ENCODE results near the gene IFITM2. TPM values are rescaled to one million over a fixed set of nuclear protein-coding genes. Genes with fewer than 3 reads are reported as not detected.

IFITM2 gene
- total and polyA plus RNA-seq, 4 donors: 75.7 to 4,189 (median 860) TPM

GRCh38 chr11:295351-296170 lies 12.1 kb upstream of the IFITM2 start:
- Histone ChIP-seq H3K27me3 (ENCODE audit: control insufficient read depth in 3 of 3, insufficient read depth in 3 of 3, low read length in 2 of 3) (peaks cover 0 to 5% (median 4%) of the 10 kb centered on the region in 3 donors), H3K9ac (ENCODE audit: insufficient read depth in 1 of 2, low read length in 2 of 2) (no peak overlapping the region), H3K27ac (ENCODE audit: low read depth in 1 of 2, low read length in 1 of 2) (no peak overlapping the region), H3K36me3 (ENCODE audit: control insufficient read depth in 4 of 4, insufficient read depth in 4 of 4, low read length in 4 of 4) (peaks cover 0 to 23% (median 0%) of the 10 kb centered on the region in 4 donors), H3K4me3 (no peak overlapping the region), H3K9me3 (ENCODE audit: control insufficient read depth in 4 of 4, insufficient read depth in 3 of 4, low read length in 3 of 4) (no peaks in the 10 kb centered on the region), H3K4me1 (ENCODE audit: control insufficient read depth in 5 of 5, insufficient read depth in 5 of 5, low read length in 5 of 5) (peaks cover 0 to 5% (median 0%) of the 10 kb centered on the region in 5 donors)
- no peak for DNase-seq
- TF ChIP-seq CTCF (IDR thresholded peaks at IDR 0.05; ENCODE audit: control extremely low read depth, extremely low read depth): no peak
- 86 to 88% methylated on average over 26 of the region's 26 CpGs for WGBS, 2 donors
- ATAC-seq (ENCODE audit: insufficient read depth, low FRiP score): no peak

GRCh38 chr11:296171-297050 lies 11.2 kb upstream of the IFITM2 start:
- Histone ChIP-seq H3K4me3 (no peak overlapping the region), H3K36me3 (ENCODE audit: control insufficient read depth in 4 of 4, insufficient read depth in 4 of 4, low read length in 4 of 4) (peaks cover 0 to 19% (median 0%) of the 10 kb centered on the region in 4 donors), H3K9me3 (ENCODE audit: control insufficient read depth in 4 of 4, insufficient read depth in 3 of 4, low read length in 3 of 4) (no peaks in the 10 kb centered on the region), H3K27me3 (ENCODE audit: control insufficient read depth in 3 of 3, insufficient read depth in 3 of 3, low read length in 2 of 3) (peaks cover 0 to 8% (median 6%) of the 10 kb centered on the region in 3 donors), H3K9ac (ENCODE audit: insufficient read depth in 1 of 2, low read length in 2 of 2) (no peak overlapping the region), H3K4me1 (ENCODE audit: control insufficient read depth in 5 of 5, insufficient read depth in 5 of 5, low read length in 5 of 5) (peaks cover 0 to 4% (median 0%) of the 10 kb centered on the region in 5 donors), H3K27ac (ENCODE audit: low read depth in 1 of 2, low read length in 1 of 2) (no peak overlapping the region)
- 77 to 85% methylated on average over 35 of the region's 35 CpGs for WGBS, 2 donors
- DNase-seq: no peak
- TF ChIP-seq CTCF (IDR thresholded peaks at IDR 0.05; ENCODE audit: control extremely low read depth, extremely low read depth): no peak
- ATAC-seq (ENCODE audit: insufficient read depth, low FRiP score): no peak

GRCh38 chr11:297051-297585 lies 10.5 kb upstream of the IFITM2 start:
- WGBS, 2 donors: 63 to 83% methylated on average over 13 of the region's 13 CpGs
- H3K9ac ChIP-seq (ENCODE audit: insufficient read depth in 1 of 2, low read length in 2 of 2): no peak overlapping the region
- no peak overlapping the region for H3K27ac ChIP-seq (ENCODE audit: low read depth in 1 of 2, low read length in 1 of 2)
- H3K4me3 ChIP-seq: no peak overlapping the region
- H3K4me1 ChIP-seq (ENCODE audit: control insufficient read depth in 5 of 5, insufficient read depth in 5 of 5, low read length in 5 of 5): peaks cover 0 to 4% (median 0%) of the 10 kb centered on the region in 5 donors
- H3K9me3 ChIP-seq (ENCODE audit: control insufficient read depth in 4 of 4, insufficient read depth in 3 of 4, low read length in 3 of 4): no peaks in the 10 kb centered on the region
- ATAC-seq (ENCODE audit: insufficient read depth, low FRiP score): no peak
- peaks cover 0 to 16% (median 0%) of the 10 kb centered on the region in 4 donors for H3K36me3 ChIP-seq (ENCODE audit: control insufficient read depth in 4 of 4, insufficient read depth in 4 of 4, low read length in 4 of 4)
- TF ChIP-seq CTCF (IDR thresholded peaks at IDR 0.05; ENCODE audit: control extremely low read depth, extremely low read depth): no peak
- peaks cover 0 to 8% (median 6%) of the 10 kb centered on the region in 3 donors for H3K27me3 ChIP-seq (ENCODE audit: control insufficient read depth in 3 of 3, insufficient read depth in 3 of 3, low read length in 2 of 3)
- no peak for DNase-seq

All from lung (tissue), 12 donors.